ENCODE measurements around the gene GFRA1. TPM values are rescaled to one million over a fixed set of nuclear protein-coding genes. Genes with fewer than 3 reads are reported as not detected.

The GFRA1 gene
- polyA plus RNA-seq, 2 of the 4 experiments (the other 2 are of a cell fraction), result 4.0 to 9.5 TPM

DNA sequence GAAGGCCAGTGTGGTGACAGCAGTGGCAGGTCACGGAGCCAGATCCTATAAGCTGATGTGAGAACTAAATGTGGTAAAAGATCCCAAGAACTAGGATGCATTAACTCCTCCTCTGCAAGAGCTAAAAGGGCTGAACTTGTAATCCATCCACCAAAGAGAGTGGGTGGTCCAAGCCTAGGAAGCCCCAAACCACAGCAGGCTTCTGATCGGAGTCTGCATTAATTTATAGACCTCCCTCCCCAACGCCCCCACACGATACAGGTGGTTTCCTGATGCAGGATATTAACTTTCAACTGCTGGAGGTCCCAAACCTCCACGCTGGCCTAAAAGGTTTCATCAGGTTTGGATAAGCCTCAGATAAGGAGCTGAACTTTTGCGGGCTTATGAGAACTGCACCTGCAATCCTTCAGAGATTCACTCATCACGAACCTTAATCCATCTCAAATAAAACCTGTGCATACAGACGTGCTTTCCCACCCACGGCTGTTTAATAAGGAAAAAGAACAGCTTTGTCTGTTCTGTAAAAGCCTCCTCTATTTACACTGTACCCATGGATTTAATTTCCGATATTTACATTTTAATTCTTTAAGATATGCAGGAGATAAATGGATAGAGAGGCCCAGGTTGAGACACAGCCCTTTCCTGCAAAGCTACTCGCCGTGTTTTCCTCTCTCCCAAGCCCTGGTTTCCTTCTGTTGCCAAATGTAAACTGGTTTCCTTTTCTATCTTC is 74.9 kb downstream of the GFRA1 start:
- DNase-seq (ENCODE audit: low read depth in 1 of 2, low spot score in 1 of 2), result no peak
- Histone ChIP-seq H3K27ac (no peak overlapping the region), H3K4me2 (no peak overlapping the region), H3K4me1 (no peaks in the 10 kb centered on the region), H3K9me3 (peaks cover 13% of the 10 kb centered on the region; the same call in 2 of the 3 replicates), H3K4me3 (no peak overlapping the region)
- ChIA-PET POLR2A (no interaction called here), CTCF (interaction anchor here (0.6 kb wide), 1 partner anchor 194 kb away, joined by 3 read pairs; no protein-coding TSS in a partner anchor)
- 60% methylated on average over 12 of the region's 12 CpGs for WGBS (ENCODE audit: missing lambda C conversion rate)
- FAIRE-seq, result no peak
- ATAC-seq, result no peak
- no peak for TF ChIP-seq PHF8 (IDR thresholded peaks at IDR 0.05; ENCODE audit: borderline replicate concordance, low read depth)

- Histone ChIP-seq H3K4me1 (no peaks in the 10 kb centered on the region), H3K27ac (no peak overlapping the region), H3K4me3 (no peak overlapping the region), H3K4me2 (no peak overlapping the region), H3K9me3 (peaks cover 13% of the 10 kb centered on the region; the same call in 2 of the 3 replicates)
- no peak for ATAC-seq
- DNase-seq (ENCODE audit: low read depth in 1 of 2, low spot score in 1 of 2), result no peak
- no peak for FAIRE-seq
- WGBS (ENCODE audit: missing lambda C conversion rate), result 68% methylated on average over 4 of the region's 4 CpGs
- ChIA-PET CTCF (no interaction called here), POLR2A (no interaction called here)
- no peak for TF ChIP-seq CBX2 (IDR thresholded peaks at IDR 0.05; ENCODE audit: borderline replicate concordance, low read depth)
- TF ChIP-seq, protein P1, sequence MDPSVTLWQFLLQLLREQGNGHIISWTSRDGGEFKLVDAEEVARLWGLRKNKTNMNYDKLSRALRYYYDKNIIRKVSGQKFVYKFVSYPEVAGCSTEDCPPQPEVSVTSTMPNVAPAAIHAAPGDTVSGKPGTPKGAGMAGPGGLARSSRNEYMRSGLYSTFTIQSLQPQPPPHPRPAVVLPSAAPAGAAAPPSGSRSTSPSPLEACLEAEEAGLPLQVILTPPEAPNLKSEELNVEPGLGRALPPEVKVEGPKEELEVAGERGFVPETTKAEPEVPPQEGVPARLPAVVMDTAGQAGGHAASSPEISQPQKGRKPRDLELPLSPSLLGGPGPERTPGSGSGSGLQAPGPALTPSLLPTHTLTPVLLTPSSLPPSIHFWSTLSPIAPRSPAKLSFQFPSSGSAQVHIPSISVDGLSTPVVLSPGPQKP (IDR thresholded peaks at IDR 0.05; ENCODE audit: low read depth, low read length), result no peak
- no peak for TF ChIP-seq NFE2L2 (conservative IDR thresholded peaks at IDR 0.05; ENCODE audit: low read length)
- no peak for TF ChIP-seq MAZ (IDR thresholded peaks at IDR 0.05; ENCODE audit: borderline replicate concordance, low read depth, low read length)
- no peak for TF ChIP-seq HES2 (IDR thresholded peaks at IDR 0.05)
- no peak for TF ChIP-seq SREBF2 (IDR thresholded peaks at IDR 0.05)
- no peak for TF ChIP-seq FOSB (CRISPR knock-in tag; IDR thresholded peaks at IDR 0.05)
- no peak for TF ChIP-seq E2F6 (IDR thresholded peaks at IDR 0.05; ENCODE audit: borderline replicate concordance, low read depth)
- no peak for TF ChIP-seq TFCP2L1 (CRISPR knock-in tag; IDR thresholded peaks at IDR 0.05)
- no peak for TF ChIP-seq ZC3H11A (IDR thresholded peaks at IDR 0.05)
- TF ChIP-seq MAX (IDR thresholded peaks at IDR 0.05), result no peak
- no peak for TF ChIP-seq FOXS1 (CRISPR knock-in tag; IDR thresholded peaks at IDR 0.05)
- no peak for TF ChIP-seq TP53 (CRISPR knock-in tag; IDR thresholded peaks at IDR 0.05)
- TF ChIP-seq JUN (IDR thresholded peaks at IDR 0.05), result no peak
- no peak for TF ChIP-seq ESRRA (IDR thresholded peaks at IDR 0.05; ENCODE audit: borderline replicate concordance, low read length)
- TF ChIP-seq, protein P2, sequence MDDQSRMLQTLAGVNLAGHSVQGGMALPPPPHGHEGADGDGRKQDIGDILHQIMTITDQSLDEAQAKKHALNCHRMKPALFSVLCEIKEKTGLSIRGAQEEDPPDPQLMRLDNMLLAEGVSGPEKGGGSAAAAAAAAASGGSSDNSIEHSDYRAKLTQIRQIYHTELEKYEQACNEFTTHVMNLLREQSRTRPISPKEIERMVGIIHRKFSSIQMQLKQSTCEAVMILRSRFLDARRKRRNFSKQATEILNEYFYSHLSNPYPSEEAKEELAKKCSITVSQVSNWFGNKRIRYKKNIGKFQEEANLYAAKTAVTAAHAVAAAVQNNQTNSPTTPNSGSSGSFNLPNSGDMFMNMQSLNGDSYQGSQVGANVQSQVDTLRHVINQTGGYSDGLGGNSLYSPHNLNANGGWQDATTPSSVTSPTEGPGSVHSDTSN (IDR thresholded peaks at IDR 0.05), result no peak
Observed at GRCh38 chr10:116195583-116195982, 77.4 kb downstream of the GFRA1 start.

DNA sequence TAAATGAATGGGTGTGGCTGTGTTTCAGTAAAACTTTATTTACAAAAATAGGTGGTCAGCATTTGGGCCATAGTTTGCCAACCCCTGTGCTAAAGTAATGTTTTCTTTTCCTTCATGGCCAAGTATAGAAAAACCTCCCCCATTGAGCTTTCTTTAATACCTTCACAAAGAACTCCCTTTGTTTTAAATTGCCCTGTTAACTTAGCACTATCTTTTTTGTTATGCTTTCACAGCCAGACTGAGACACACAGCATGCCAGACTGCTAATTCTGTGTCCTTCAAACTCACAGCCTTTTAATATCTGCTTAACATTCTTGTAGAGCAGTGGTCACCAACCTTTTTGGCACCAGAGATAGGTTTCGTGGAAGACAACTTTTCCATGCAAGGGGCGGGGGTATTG is 78.0 kb downstream of the GFRA1 start:
- Histone ChIP-seq H3K4me3 (no peak overlapping the region), H3K27ac (no peak overlapping the region), H3K9me3 (peaks cover 13% of the 10 kb centered on the region; the same call in 2 of the 3 replicates), H3K4me1 (no peaks in the 10 kb centered on the region), H3K4me2 (no peak overlapping the region)
- FAIRE-seq (no peak), ATAC-seq (no peak), DNase-seq (ENCODE audit: low read depth in 1 of 2, low spot score in 1 of 2) (no peak)
- TF ChIP-seq ZFP36 (IDR thresholded peaks at IDR 0.05; ENCODE audit: borderline replicate concordance, partially characterized antibody) (no peak), MAFK (IDR thresholded peaks at IDR 0.05; ENCODE audit: partially characterized antibody) (no peak), EHF (CRISPR knock-in tag; IDR thresholded peaks at IDR 0.05) (no peak), BHLHE40 (IDR thresholded peaks at IDR 0.05; ENCODE audit: low read depth, low read length) (no peak), KDM1A (IDR thresholded peaks at IDR 0.05; ENCODE audit: low read depth) (no peak), ZSCAN20 (CRISPR knock-in tag; IDR thresholded peaks at IDR 0.05) (no peak), E2F6 (IDR thresholded peaks at IDR 0.05; ENCODE audit: borderline replicate concordance, low read depth) (no peak)
- ChIA-PET POLR2A (no interaction called here), CTCF (interaction anchor here (1.2 kb wide), 1 partner anchor 12 kb away, joined by 5 read pairs; no protein-coding TSS in a partner anchor)
- WGBS (ENCODE audit: missing lambda C conversion rate), result 46% methylated on average over 2 of the region's 2 CpGs
